DND-41 (cell line): ENCODE results near the gene KIRREL3.

Experiments used
- CTCF ChIP-seq: IDR thresholded peaks from 2 replicates; pipeline ENCODE4 v1.5.1; 2012; ENCODE audit warnings: borderline replicate concordance, low read length, moderate library complexity, mild to moderate bottlenecking; ENCODE audit not compliant: poor library complexity, severe bottlenecking; ENCODE audit errors: extremely low read depth
- EZH2 ChIP-seq: IDR thresholded peaks from 3 replicates; pipeline ENCODE4 v1.6.1; 2012; ENCODE audit warnings: borderline replicate concordance, low read depth, mild to moderate bottlenecking, moderate library complexity, low read length, inconsistent platforms; ENCODE audit not compliant: severe bottlenecking

GRCh38 chr11:126951465-126951864 is 49.1 kb downstream of the KIRREL3 start:
- TF ChIP-seq CTCF (no peak), EZH2 (no peak)
